SK-N-MC (cell line): ENCODE results near the gene PLXDC2.

Experiments
- DNase-seq: peaks from one replicate; pipeline ENCODE4 v3.0.0-alpha.2; 2011; ENCODE audit warnings: low read depth, low spot score
- H3K27ac ChIP-seq: fragments of 200-600 bp; sonication (generic); 2 replicates; pipeline ENCODE4 v1.5.1; 2016; ENCODE audit warnings: mixed run types
- H3K36me3 ChIP-seq: fragments of 200-600 bp; sonication (generic); 2 replicates; pipeline ENCODE4 v1.6.1; 2017; ENCODE audit warnings: antibody characterized with exemption, low read length, mixed read lengths; ENCODE audit not compliant: insufficient read depth
- H3K4me3 ChIP-seq: fragments of 200-600 bp; sonication (generic); 2 replicates; pipeline ENCODE4 v1.5.1; 2016
- H3K9ac ChIP-seq: fragments of 200-600 bp; sonication (generic); 2 replicates; pipeline ENCODE4 v1.8.0; 2017; ENCODE audit warnings: mixed run types, mixed read lengths; ENCODE audit not compliant: insufficient read length
- H3K9me3 ChIP-seq: fragments of 200-600 bp; sonication (generic); 2 replicates; pipeline ENCODE4 v1.6.1; 2017; ENCODE audit warnings: low read depth, mild to moderate bottlenecking, antibody characterized with exemption, low read length, moderate library complexity, mixed read lengths
- EZH2 ChIP-seq: fragments of 200-600 bp; sonication (generic); IDR thresholded peaks from one replicate; pipeline ENCODE4 v1.6.1; 2017; ENCODE audit warnings: antibody characterized with exemption
- FOXP2 ChIP-seq: optimal IDR thresholded peaks from 2 replicates; pipeline ENCODE3; 2011; ENCODE audit warnings: mild to moderate bottlenecking, moderate library complexity; ENCODE audit not compliant: insufficient read depth; ENCODE audit errors: extremely low read length, control extremely low read depth
- POLR2AphosphoS5 ChIP-seq: IDR thresholded peaks from 2 replicates; pipeline ENCODE4 v1.6.1; 2012; ENCODE audit warnings: mild to moderate bottlenecking, low read depth, low read length, borderline replicate concordance

Gene PLXDC2

GRCh38 chr10:19874791-19875190 is 58.6 kb downstream of the PLXDC2 start:
- no peaks in the 10 kb centered on the region for H3K9me3 ChIP-seq
- no peak overlapping the region for H3K27ac ChIP-seq
- H3K36me3 ChIP-seq: no peaks in the 10 kb centered on the region
- H3K9ac ChIP-seq: no peak overlapping the region
- no peak overlapping the region for H3K4me3 ChIP-seq
- TF ChIP-seq POLR2AphosphoS5 (no peak), EZH2 (no peak), FOXP2 (no peak)
- no peak for DNase-seq

- DNase-seq: no peak
- Histone ChIP-seq H3K9me3 (no peaks in the 10 kb centered on the region), H3K36me3 (no peaks in the 10 kb centered on the region), H3K4me3 (no peak overlapping the region), H3K27ac (no peak overlapping the region), H3K9ac (no peak overlapping the region)
- TF ChIP-seq EZH2: no peak
- TF ChIP-seq POLR2AphosphoS5: no peak
- no peak for TF ChIP-seq FOXP2
These were observed 60.3 kb downstream of the PLXDC2 start for GRCh38 chr10:19876570-19876969.

- H3K9ac ChIP-seq: no peak overlapping the region
- DNase-seq: no peak
- TF ChIP-seq POLR2AphosphoS5 (no peak), FOXP2 (no peak), EZH2 (no peak)
- H3K27ac ChIP-seq: no peak overlapping the region
- no peak overlapping the region for H3K4me3 ChIP-seq
- no peaks in the 10 kb centered on the region for H3K9me3 ChIP-seq
- H3K36me3 ChIP-seq: no peaks in the 10 kb centered on the region
These were observed 61.4 kb downstream of the PLXDC2 start for GRCh38 chr10:19877466-19878255.

GRCh38 chr10:19882621-19883020 is 66.4 kb downstream of the PLXDC2 start:
- TF ChIP-seq POLR2AphosphoS5 (no peak), EZH2 (no peak), FOXP2 (no peak)
- H3K27ac ChIP-seq: no peak overlapping the region
- DNase-seq: no peak
- H3K9me3 ChIP-seq: no peaks in the 10 kb centered on the region
- H3K36me3 ChIP-seq: no peaks in the 10 kb centered on the region
- no peak overlapping the region for H3K9ac ChIP-seq
- H3K4me3 ChIP-seq: no peak overlapping the region

GRCh38 chr10:19888061-19888660 is 71.9 kb downstream of the PLXDC2 start:
- no peak overlapping the region for H3K27ac ChIP-seq
- H3K36me3 ChIP-seq: no peaks in the 10 kb centered on the region
- TF ChIP-seq POLR2AphosphoS5 (no peak), EZH2 (no peak), FOXP2 (no peak)
- no peak overlapping the region for H3K4me3 ChIP-seq
- DNase-seq: no peak
- H3K9me3 ChIP-seq: no peaks in the 10 kb centered on the region
- H3K9ac ChIP-seq: no peak overlapping the region

- H3K36me3 ChIP-seq: no peaks in the 10 kb centered on the region
These were observed 73.0 kb downstream of the PLXDC2 start for GRCh38 chr10:19889256-19889655.

GRCh38 chr10:19891429-19891828 is 75.2 kb downstream of the PLXDC2 start:
- no peaks in the 10 kb centered on the region for H3K36me3 ChIP-seq
- no peak overlapping the region for H3K9ac ChIP-seq
- no peak for DNase-seq
- no peaks in the 10 kb centered on the region for H3K9me3 ChIP-seq
- TF ChIP-seq EZH2: no peak
- H3K4me3 ChIP-seq: no peak overlapping the region
- peak overlapping the region; percentile 36; the same call in 1 of the 2 replicates for H3K27ac ChIP-seq

More at GRCh38 chr10:19889256-19889655, 73.0 kb downstream of the PLXDC2 start:
- no peak overlapping the region for H3K9ac ChIP-seq
- H3K9me3 ChIP-seq: no peaks in the 10 kb centered on the region
- no peak for DNase-seq
- no peak overlapping the region for H3K4me3 ChIP-seq
- no peak overlapping the region for H3K27ac ChIP-seq
- TF ChIP-seq FOXP2 (no peak), POLR2AphosphoS5 (no peak), EZH2 (no peak)

GRCh38 chr10:19892270-19892669 is 76.0 kb downstream of the PLXDC2 start:
- Histone ChIP-seq H3K36me3 (no peaks in the 10 kb centered on the region), H3K9me3 (no peaks in the 10 kb centered on the region), H3K9ac (no peak overlapping the region), H3K27ac (no peak overlapping the region), H3K4me3 (no peak overlapping the region)
- no peak for DNase-seq
- TF ChIP-seq FOXP2 (no peak), EZH2 (no peak)
